Tibial nerve (tissue), 4 donors: Measurements from ENCODE around the gene TDP2. TPM values are rescaled to one million over a fixed set of nuclear protein-coding genes. Genes with fewer than 3 reads are reported as not detected.

Experiments
- DNase-seq, 2 donors: peaks; one replicate each; pipeline ENCODE4 v3.0.0-alpha.2; 2019; ENCODE audit warnings: low spot score in 2 of 2
- H3K27ac ChIP-seq, 4 donors: fragments of 200-600 bp; sonication (generic) in 3 of 4; one replicate each; pipeline ENCODE4 v1.5.1; 2017 to 2019; ENCODE audit warnings: mild to moderate bottlenecking in 1 of 4
- H3K27me3 ChIP-seq, 2 donors: fragments of 200-600 bp; sonication (generic) in 1 of 2; one replicate each; pipeline versions ENCODE4 v1.5.1 to v1.6.0; 2017 to 2019
- H3K36me3 ChIP-seq, 3 donors: fragments of 200-600 bp; sonication (generic); one replicate each; pipeline ENCODE4 v1.5.1; 2018 to 2019
- H3K4me1 ChIP-seq, 4 donors: fragments of 200-600 bp; sonication (generic) in 3 of 4; one replicate each; pipeline ENCODE4 v1.5.1; 2017 to 2019
- H3K4me3 ChIP-seq, 4 donors: fragments of 200-600 bp; sonication (generic) in 3 of 4; one replicate each; pipeline ENCODE4 v1.5.1; 2017 to 2019; ENCODE audit warnings: mild to moderate bottlenecking in 1 of 4, moderate library complexity in 1 of 4
- H3K9me3 ChIP-seq, 4 donors: fragments of 200-600 bp; sonication (generic) in 3 of 4; one replicate each; pipeline ENCODE4 v1.5.1; 2017 to 2019
- CTCF ChIP-seq, 5 experiments: fragments of 200-600 bp in 3 of 5; fragments of 450-650 bp in 2 of 5; sonication (generic) in 3 of 5; IDR thresholded peaks; one replicate each; pipeline ENCODE4 v1.5.1; 2016 to 2019; ENCODE audit warnings: antibody characterized with exemption in 5 of 5, mild to moderate bottlenecking in 3 of 5, moderate library complexity in 2 of 5
- EP300 ChIP-seq, 2 donors: sonication (generic); formaldehyde crosslinking; IDR thresholded peaks; one replicate each; pipeline ENCODE4 v1.6.1; 2017; ENCODE audit warnings: antibody characterized with exemption in 2 of 2, mild to moderate bottlenecking in 1 of 2
- POLR2A ChIP-seq, 2 donors: fragments of 450-650 bp; IDR thresholded peaks; one replicate each; pipeline ENCODE4 v1.6.1; 2017; ENCODE audit warnings: antibody characterized with exemption in 2 of 2, mild to moderate bottlenecking in 2 of 2, moderate library complexity in 2 of 2
- WGBS, 2 donors: methylation state at CpG; one replicate each; pipeline ENCODE4 v1.1.5; 2018; 5-methylcytosine and 5-hydroxymethylcytosine counted together
- total RNA-seq, 4 donors: library from RNA; depleted of rRNA; stranded (reverse); fragments of >200 nt; gene quantifications; one replicate each; pipeline ENCODE4 v1.1.0, GENCODE V29; 2016

Gene TDP2
- total RNA-seq, 4 donors from 2014 or later = 24.9 to 32.0 (median 31.3) TPM

- Histone ChIP-seq H3K4me1 (no peaks in the 10 kb centered on the region), H3K27ac (no peak overlapping the region), H3K36me3 (no peaks in the 10 kb centered on the region), H3K27me3 (no peaks in the 10 kb centered on the region), H3K9me3 (peaks cover 0 to 19% (median 2%) of the 10 kb centered on the region in 4 donors), H3K4me3 (no peak overlapping the region)
- DNase-seq = no peak
- TF ChIP-seq POLR2A (IDR thresholded peaks at IDR 0.05) = no peak
- TF ChIP-seq CTCF (IDR thresholded peaks at IDR 0.05) = no peak
- TF ChIP-seq EP300 (IDR thresholded peaks at IDR 0.05) = no peak
Observed at GRCh38 chr6:24636681-24637080, 30.0 kb downstream of the TDP2 start.

- H3K4me3 ChIP-seq = no peak overlapping the region
- H3K27me3 ChIP-seq = no peaks in the 10 kb centered on the region
- WGBS, 2 donors = 28 to 45% methylated on average over 1 of the region's 1 CpG
- H3K4me1 ChIP-seq = no peaks in the 10 kb centered on the region
- TF ChIP-seq EP300 (IDR thresholded peaks at IDR 0.05) (no peak), POLR2A (IDR thresholded peaks at IDR 0.05) (no peak), CTCF (IDR thresholded peaks at IDR 0.05) (no peak)
- no peak for DNase-seq
- H3K9me3 ChIP-seq = peaks cover 0 to 15% (median 2%) of the 10 kb centered on the region in 4 donors
- H3K27ac ChIP-seq = no peak overlapping the region
- no peaks in the 10 kb centered on the region for H3K36me3 ChIP-seq
Observed at GRCh38 chr6:24632573-24632972, 34.1 kb downstream of the TDP2 start.

GRCh38 chr6:24631671-24632070, 35.0 kb downstream of the TDP2 start:
- Histone ChIP-seq H3K36me3 (no peaks in the 10 kb centered on the region), H3K4me1 (no peaks in the 10 kb centered on the region), H3K9me3 (peaks cover 0 to 9% (median 2%) of the 10 kb centered on the region in 4 donors), H3K27ac (no peak overlapping the region), H3K27me3 (no peaks in the 10 kb centered on the region), H3K4me3 (no peak overlapping the region)
- no peak for DNase-seq
- WGBS, 2 donors = 63 to 84% methylated on average over 5 of the region's 5 CpGs
- TF ChIP-seq CTCF (IDR thresholded peaks at IDR 0.05) (no peak), EP300 (IDR thresholded peaks at IDR 0.05) (no peak), POLR2A (IDR thresholded peaks at IDR 0.05) (no peak)

- no peaks in the 10 kb centered on the region for H3K27me3 ChIP-seq
- peaks cover 0 to 6% (median 2%) of the 10 kb centered on the region in 4 donors for H3K9me3 ChIP-seq
- 68 to 76% methylated on average over 5 of the region's 5 CpGs for WGBS, 2 donors
- TF ChIP-seq POLR2A (IDR thresholded peaks at IDR 0.05) (no peak), CTCF (IDR thresholded peaks at IDR 0.05) (no peak), EP300 (IDR thresholded peaks at IDR 0.05) (no peak)
- no peaks in the 10 kb centered on the region for H3K36me3 ChIP-seq
- no peak for DNase-seq
- H3K27ac ChIP-seq = no peak overlapping the region
- no peak overlapping the region for H3K4me3 ChIP-seq
- H3K4me1 ChIP-seq = no peaks in the 10 kb centered on the region
Observed at GRCh38 chr6:24630856-24631505, 35.7 kb downstream of the TDP2 start.

- Histone ChIP-seq H3K4me1 (no peaks in the 10 kb centered on the region), H3K27me3 (no peaks in the 10 kb centered on the region), H3K9me3 (no peaks in the 10 kb centered on the region), H3K36me3 (no peaks in the 10 kb centered on the region), H3K4me3 (no peak overlapping the region), H3K27ac (no peak overlapping the region)
- 75% methylated on average over 6 to 7 of the region's 7 CpGs for WGBS, 2 donors
- TF ChIP-seq EP300 (IDR thresholded peaks at IDR 0.05) (no peak), POLR2A (IDR thresholded peaks at IDR 0.05) (no peak), CTCF (IDR thresholded peaks at IDR 0.05) (no peak)
- DNase-seq = no peak
Observed at GRCh38 chr6:24621626-24622289, 44.9 kb downstream of the TDP2 start.
